GM12878 (cell line): ENCODE measurements around the gene PDLIM5. TPM values are rescaled to one million over a fixed set of nuclear protein-coding genes. Genes with fewer than 3 reads are reported as not detected.

Experiments
- ATAC-seq: fragments of 200-7000 bp; cut with Tn5 transposase; 3 replicates; pipeline ENCODE4 v1.9.1; 2020; ENCODE audit warnings: mild to moderate bottlenecking, moderate library complexity
- BruUV-seq: library from RNA; stranded (reverse); fragments of 400-500 nt; replicated peaks from 2 replicates; lab custom pipeline; 2021; lab: Mats Ljungman, UMichigan
- CTCF ChIA-PET: fragments of 300-600 bp; sonication (Branson Sonifier 250); formaldehyde crosslinking; extraction: SDS; loops from one replicate; lab custom pipeline; 2021; ENCODE audit warnings: inconsistent platforms; lab: Yijun Ruan, JAX
- POLR2A ChIA-PET: fragments of 350-600 bp; formaldehyde crosslinking; extraction: SDS; loops from one replicate; lab custom pipeline; 2021; ENCODE audit warnings: inconsistent platforms; lab: Charles Lee
- RAD21 ChIA-PET: fragments of 300-600 bp; sonication (Branson Sonifier 250); formaldehyde crosslinking; loops from one replicate; lab custom pipeline; 2023; ENCODE audit warnings: antibody characterized with exemption; ENCODE audit not compliant: unreplicated experiment; lab: Charles Lee
- SMC1A ChIA-PET: fragments of 300-600 bp; sonication (Branson Sonifier 250); formaldehyde crosslinking; loops from one replicate; lab custom pipeline; 2023; ENCODE audit not compliant: unreplicated experiment, uncharacterized antibody; lab: Charles Lee
- DNase-seq: peaks from one replicate; pipeline ENCODE4 v3.0.0-alpha.2; 2011; ENCODE audit warnings: low read depth, low spot score
- FAIRE-seq: peaks from 3 replicates; lab custom pipeline; 2011; peaks lifted over from hg19 to GRCh38; lab: Jason Lieb, UNC
- H2AFZ ChIP-seq: 2 replicates; pipeline ENCODE4 v1.6.0; 2011; ENCODE audit warnings: low read depth, low read length, control low read depth; ENCODE audit not compliant: control insufficient read depth
- H3K27ac ChIP-seq: 2 replicates; pipeline ENCODE4 v1.5.1; 2011; ENCODE audit warnings: control low read depth; ENCODE audit not compliant: control insufficient read depth, insufficient read depth
- H3K27me3 ChIP-seq, 2 experiments: replicated peaks in 1 of 2; 2 replicates each; pipeline versions ENCODE4 v1.6.0 to v1.6.1; 2011; ENCODE audit warnings: low read length in 1 of 2; ENCODE audit not compliant: control insufficient read depth in 2 of 2, insufficient read depth in 2 of 2
- H3K36me3 ChIP-seq, 2 experiments: 2 replicates each; pipeline ENCODE4 v1.5.1; 2011; ENCODE audit warnings: low read length in 1 of 2; ENCODE audit not compliant: control insufficient read depth in 2 of 2, insufficient read depth in 2 of 2
- H3K4me1 ChIP-seq: 2 replicates; pipeline ENCODE4 v1.6.1; 2011; ENCODE audit warnings: mild to moderate bottlenecking, low read length, moderate library complexity, mixed read lengths; ENCODE audit not compliant: control insufficient read depth, insufficient read depth
- H3K4me2 ChIP-seq: 2 replicates; pipeline ENCODE4 v1.6.0; 2011; ENCODE audit warnings: control low read depth; ENCODE audit not compliant: control insufficient read depth, insufficient read depth
- H3K4me3 ChIP-seq: fragments of 200-600 bp; sonication (generic); 2 replicates; pipeline ENCODE4 v1.5.1; 2016
- H3K79me2 ChIP-seq: 2 replicates; pipeline ENCODE4 v1.6.0; 2011; ENCODE audit warnings: low read length; ENCODE audit not compliant: control insufficient read depth, insufficient read depth
- H3K9ac ChIP-seq: 2 replicates; pipeline ENCODE4 v1.8.0; 2011; ENCODE audit warnings: low read length, control low read depth, mixed read lengths; ENCODE audit not compliant: control insufficient read depth, insufficient read depth
- H3K9me3 ChIP-seq: replicated peaks from 3 replicates; pipeline ENCODE4 v1.5.1; 2011; ENCODE audit warnings: mild to moderate bottlenecking, low read length; ENCODE audit not compliant: control insufficient read depth, insufficient read depth
- H4K20me1 ChIP-seq: 2 replicates; pipeline ENCODE4 v1.6.0; 2011; ENCODE audit not compliant: control insufficient read depth, insufficient read depth
- BCL3 ChIP-seq: IDR thresholded peaks from 2 replicates; pipeline ENCODE4 v1.6.1; 2011; ENCODE audit warnings: borderline replicate concordance, low read depth, mild to moderate bottlenecking, moderate library complexity, low read length; ENCODE audit not compliant: insufficient read depth, poor library complexity, severe bottlenecking
- CEBPZ ChIP-seq: fragments of 150-350 bp; IDR thresholded peaks from 2 replicates; pipeline ENCODE4 v1.6.1; 2016; ENCODE audit warnings: low read depth, low read length
- E2F4 ChIP-seq: IDR thresholded peaks from 2 replicates; pipeline ENCODE4 v1.6.1; 2012; ENCODE audit warnings: low read depth, low read length, improper control_type of control experiment
- GATAD2B ChIP-seq: fragments of 450-650 bp; conservative IDR thresholded peaks from 2 replicates; pipeline ENCODE4 v1.6.1; 2017; ENCODE audit warnings: low read depth, mild to moderate bottlenecking, moderate library complexity
- KLF5 ChIP-seq: fragments of 450-650 bp; IDR thresholded peaks from 2 replicates; pipeline ENCODE4 v1.6.1; 2014; ENCODE audit warnings: mild to moderate bottlenecking; ENCODE audit not compliant: partially characterized antibody
- SUZ12 ChIP-seq: fragments of 200-600 bp; sonication (generic); IDR thresholded peaks from one replicate; pipeline ENCODE4 v1.6.1; 2018; ENCODE audit warnings: antibody characterized with exemption, mild to moderate bottlenecking; ENCODE audit not compliant: unreplicated experiment
- ZBTB11 ChIP-seq: fragments of 450-650 bp; formaldehyde crosslinking; IDR thresholded peaks from 2 replicates; pipeline ENCODE4 v1.5.0; 2022; ENCODE audit warnings: mild to moderate bottlenecking, missing genetic modification characterization
- in situ Hi-C: fragments of 300-500 bp; cut with MboI; formaldehyde crosslinking; loops from 9 replicates; pipeline ENCODE4 v1.14.3; 2018; ENCODE audit warnings: mixed read lengths
- intact Hi-C: fragments of 100-400 bp; cut with micrococcal nuclease; formaldehyde crosslinking; loops from one replicate; pipeline ENCODE4 v1.14.2; 2022; ENCODE audit not compliant: unreplicated experiment
- polyA plus RNA-seq, 11 experiments: library from polyadenylated mRNA; depleted of rRNA in 4 of 11; unstranded in 6 of 11; stranded (reverse) in 5 of 11; fragments of >200 nt; fragmentation: Nextera tagmentation in 4 of 11; fragmentation: Illumina TruSeq in 1 of 11; extraction: Ambion mirVana in 4 of 11; extraction: Trizol in 1 of 11; gene quantifications; 1 replicate in 1 of 11; 2 replicates in 10 of 11; pipeline versions ENCODE4 v1.2.1 to v1.2.3, GENCODE V29; 2011 to 2016; ENCODE audit warnings: inconsistent platforms in 2 of 11, missing spikeins in 2 of 11, low read depth in 1 of 11
- total RNA-seq, 4 experiments: library from RNA; depleted of rRNA in 3 of 4; stranded (reverse); fragments of >200 nt in 3 of 4; fragmentation: Illumina TruSeq in 1 of 4; extraction: Trizol in 1 of 4; gene quantifications; 2 replicates each; pipeline versions ENCODE4 v1.2.1 to v1.2.3, GENCODE V29; 2013 to 2021

Gene PDLIM5
- total and polyA plus RNA-seq, 10 of the 15 experiments (the other 5 are each of a cell fraction or from before 2014, with no cell fraction given) = 10.0 to 52.9 (median 20.7) TPM

GRCh38 chr4:94409962-94410361 is 41.8 kb upstream of the PDLIM5 start:
- Histone ChIP-seq H2AFZ (no peak overlapping the region), H3K4me1 (no peaks in the 10 kb centered on the region), H3K4me2 (no peak overlapping the region), H3K36me3 (no peaks in the 10 kb centered on the region), H3K27ac (no peak overlapping the region), H3K9me3 (no peaks in the 10 kb centered on the region), H3K79me2 (no peaks in the 10 kb centered on the region), H4K20me1 (no peaks in the 10 kb centered on the region), H3K27me3 (peaks cover 0 to 3% of the 10 kb centered on the region in 2 experiments; a peak in 1 of 4 replicates), H3K9ac (no peak overlapping the region), H3K4me3 (no peak overlapping the region)
- no TSS peak for BruUV-seq
- DNase-seq = no peak
- SMC1A ChIA-PET = interaction anchor here (0.7 to 3.6 kb wide), 5 partner anchors 9 to 199 kb away, joined by 3 to 14 read pairs (median 3); no protein-coding TSS in a partner anchor
- in situ Hi-C loops (loop anchor here (5.0 kb wide), 1 partner anchor 187 kb away; no protein-coding TSS in a partner anchor), intact Hi-C loops (no loop called here)
- RAD21 ChIA-PET = interaction anchor here (1.1 kb wide), 1 partner anchor 173 kb away, joined by 3 read pairs; no protein-coding TSS in a partner anchor
- POLR2A ChIA-PET = interaction anchor here (0.5 kb wide), 1 partner anchor 223 kb away, joined by 4 read pairs; no protein-coding TSS in a partner anchor
- CTCF ChIA-PET = interaction anchor here (0.7 to 4.0 kb wide), 4 partner anchors 83 to 190 kb away, joined by 3 to 32 read pairs (median 16); no protein-coding TSS in a partner anchor
- FAIRE-seq = no peak
- ATAC-seq = no peak
- no peak for TF ChIP-seq ZBTB11 (CRISPR knock-in tag)
- TF ChIP-seq E2F4 = no peak
- no peak for TF ChIP-seq BCL3
- TF ChIP-seq CEBPZ = no peak
- no peak for TF ChIP-seq GATAD2B
- TF ChIP-seq SUZ12 = no peak
- no peak for TF ChIP-seq KLF5
